ENCODE results near the gene C2CD2. TPM values are rescaled to one million over a fixed set of nuclear protein-coding genes. Genes with fewer than 3 reads are reported as not detected.

C2CD2 gene
- total RNA-seq, 2 experiments from 2014 or later = 6.9 to 7.3 TPM

GRCh38 chr21:41847066-41847804 is 106.6 kb downstream of the C2CD2 start:
- Mint-ChIP-seq H3K36me3 (ENCODE audit: low read depth) (peaks cover 10% of the 10 kb centered on the region), H3K4me3 (no peak overlapping the region), H3K27ac (no peak overlapping the region), H3K9me3 (no peaks in the 10 kb centered on the region), H3K4me1 (ENCODE audit: low read depth) (no peaks in the 10 kb centered on the region), H3K27me3 (ENCODE audit: low read depth) (no peaks in the 10 kb centered on the region)
- DNase-seq = no peak
- intact Hi-C loops (cut with micrococcal nuclease) = no loop called here
- CTCF ChIA-PET = interaction anchor here (1.2 kb wide), 1 partner anchor 261 kb away, joined by 4 read pairs; no protein-coding TSS in a partner anchor

GRCh38 chr21:41846536-41846935 is 107.3 kb downstream of the C2CD2 start:
- no peaks in the 10 kb centered on the region for H3K9me3 Mint-ChIP-seq

GRCh38 chr21:41846033-41846317 is 107.8 kb downstream of the C2CD2 start:
- peaks cover 5% of the 10 kb centered on the region for H3K9me3 Mint-ChIP-seq
- H3K36me3 Mint-ChIP-seq (ENCODE audit: low read depth) = peaks cover 20% of the 10 kb centered on the region
- intact Hi-C loops (cut with micrococcal nuclease) = no loop called here
- no peaks in the 10 kb centered on the region for H3K4me1 Mint-ChIP-seq (ENCODE audit: low read depth)
- H3K27me3 Mint-ChIP-seq (ENCODE audit: low read depth) = no peaks in the 10 kb centered on the region
- DNase-seq = no peak
- CTCF ChIA-PET = no interaction called here
- H3K27ac Mint-ChIP-seq = no peak overlapping the region
- no peak overlapping the region for H3K4me3 Mint-ChIP-seq

More at GRCh38 chr21:41846536-41846935, 107.3 kb downstream of the C2CD2 start:
- CTCF ChIA-PET = no interaction called here
- Mint-ChIP-seq H3K36me3 (ENCODE audit: low read depth) (peaks cover 15% of the 10 kb centered on the region), H3K4me3 (no peak overlapping the region), H3K27ac (no peak overlapping the region), H3K27me3 (ENCODE audit: low read depth) (no peaks in the 10 kb centered on the region), H3K4me1 (ENCODE audit: low read depth) (no peaks in the 10 kb centered on the region)
- intact Hi-C loops (cut with micrococcal nuclease) = no loop called here
- no peak for DNase-seq

GRCh38 chr21:41845310-41846032 is 108.3 kb downstream of the C2CD2 start:
- CTCF ChIA-PET = no interaction called here
- Mint-ChIP-seq H3K4me3 (no peak overlapping the region), H3K9me3 (peaks cover 8% of the 10 kb centered on the region), H3K4me1 (ENCODE audit: low read depth) (no peaks in the 10 kb centered on the region), H3K36me3 (ENCODE audit: low read depth) (peaks cover 25% of the 10 kb centered on the region), H3K27me3 (ENCODE audit: low read depth) (no peaks in the 10 kb centered on the region), H3K27ac (no peak overlapping the region)
- DNase-seq = no peak
- intact Hi-C loops (cut with micrococcal nuclease) = no loop called here

- H3K9me3 Mint-ChIP-seq = peaks cover 9% of the 10 kb centered on the region
- no peak overlapping the region for H3K4me3 Mint-ChIP-seq
- H3K36me3 Mint-ChIP-seq (ENCODE audit: low read depth) = peaks cover 29% of the 10 kb centered on the region
- no peaks in the 10 kb centered on the region for H3K27me3 Mint-ChIP-seq (ENCODE audit: low read depth)
- intact Hi-C loops (cut with micrococcal nuclease) = no loop called here
- DNase-seq = no peak
- no peak overlapping the region for H3K27ac Mint-ChIP-seq
- H3K4me1 Mint-ChIP-seq (ENCODE audit: low read depth) = no peaks in the 10 kb centered on the region
- CTCF ChIA-PET = interaction anchor here (0.6 kb wide), 1 partner anchor 18 kb away, joined by 3 read pairs; no protein-coding TSS in a partner anchor
These were observed 110.2 kb downstream of the C2CD2 start for GRCh38 chr21:41843584-41843983.

GRCh38 chr21:41840880-41841279 is 112.9 kb downstream of the C2CD2 start:
- Mint-ChIP-seq H3K36me3 (ENCODE audit: low read depth) (peaks cover 40% of the 10 kb centered on the region), H3K27me3 (ENCODE audit: low read depth) (no peaks in the 10 kb centered on the region)

GRCh38 chr21:41839387-41840000 is 114.3 kb downstream of the C2CD2 start:
- CTCF ChIA-PET = no interaction called here
- intact Hi-C loops (cut with micrococcal nuclease) = no loop called here
- H3K9me3 Mint-ChIP-seq = peaks cover 9% of the 10 kb centered on the region
- no peaks in the 10 kb centered on the region for H3K27me3 Mint-ChIP-seq (ENCODE audit: low read depth)
- H3K27ac Mint-ChIP-seq = no peak overlapping the region
- peaks cover 41% of the 10 kb centered on the region for H3K36me3 Mint-ChIP-seq (ENCODE audit: low read depth)
- H3K4me3 Mint-ChIP-seq = no peak overlapping the region
- H3K4me1 Mint-ChIP-seq (ENCODE audit: low read depth) = no peaks in the 10 kb centered on the region
- DNase-seq = no peak

More at GRCh38 chr21:41840880-41841279, 112.9 kb downstream of the C2CD2 start:
- CTCF ChIA-PET = interaction anchor here (0.6 kb wide), 1 partner anchor 373 kb away, joined by 4 read pairs; no protein-coding TSS in a partner anchor
- intact Hi-C loops (cut with micrococcal nuclease) = no loop called here
- Mint-ChIP-seq H3K4me3 (no peak overlapping the region), H3K4me1 (ENCODE audit: low read depth) (no peaks in the 10 kb centered on the region), H3K9me3 (peaks cover 9% of the 10 kb centered on the region), H3K27ac (no peak overlapping the region)
- DNase-seq = no peak

GRCh38 chr21:41837756-41838297 is 116.0 kb downstream of the C2CD2 start:
- H3K27me3 Mint-ChIP-seq (ENCODE audit: low read depth) = no peaks in the 10 kb centered on the region
- CTCF ChIA-PET = interaction anchor here (0.6 kb wide), 2 partner anchors 27 to 257 kb away, joined by 3 read pairs; no protein-coding TSS in a partner anchor

GRCh38 chr21:41836166-41837015 is 117.4 kb downstream of the C2CD2 start:
- CTCF ChIA-PET = no interaction called here
- intact Hi-C loops (cut with micrococcal nuclease) = no loop called here
- peaks cover 8% of the 10 kb centered on the region for H3K9me3 Mint-ChIP-seq

More at GRCh38 chr21:41837756-41838297, 116.0 kb downstream of the C2CD2 start:
- no peak for DNase-seq
- intact Hi-C loops (cut with micrococcal nuclease) = no loop called here
- Mint-ChIP-seq H3K27ac (no peak overlapping the region), H3K4me1 (ENCODE audit: low read depth) (no peaks in the 10 kb centered on the region), H3K9me3 (peaks cover 9% of the 10 kb centered on the region), H3K4me3 (no peak overlapping the region), H3K36me3 (ENCODE audit: low read depth) (peaks cover 34% of the 10 kb centered on the region)

GRCh38 chr21:41835711-41836154 is 118.1 kb downstream of the C2CD2 start:
- intact Hi-C loops (cut with micrococcal nuclease) = no loop called here
- Mint-ChIP-seq H3K4me3 (no peak overlapping the region), H3K36me3 (ENCODE audit: low read depth) (peaks cover 20% of the 10 kb centered on the region), H3K27ac (no peak overlapping the region), H3K4me1 (ENCODE audit: low read depth) (no peaks in the 10 kb centered on the region), H3K9me3 (peaks cover 2% of the 10 kb centered on the region), H3K27me3 (ENCODE audit: low read depth) (no peaks in the 10 kb centered on the region)
- CTCF ChIA-PET = no interaction called here
- DNase-seq = no peak

More at GRCh38 chr21:41836166-41837015, 117.4 kb downstream of the C2CD2 start:
- Mint-ChIP-seq H3K4me1 (ENCODE audit: low read depth) (no peaks in the 10 kb centered on the region), H3K4me3 (no peak overlapping the region), H3K36me3 (ENCODE audit: low read depth) (peaks cover 26% of the 10 kb centered on the region), H3K27ac (no peak overlapping the region), H3K27me3 (ENCODE audit: low read depth) (no peaks in the 10 kb centered on the region)
- DNase-seq = no peak
